Caco-2 (cell line): ENCODE results near the gene ZNF611. TPM values are rescaled to one million over a fixed set of nuclear protein-coding genes. Genes with fewer than 3 reads are reported as not detected.
"Not testable (repeated sequence)": the region's sequence is repeated elsewhere in the genome, so short reads cannot be mapped to it uniquely, and the experiment has no call there.

Experiments
- BruUV-seq: library from RNA; stranded (reverse); fragments of 400-500 nt; replicated peaks from 2 replicates; lab custom pipeline; 2021; lab: Mats Ljungman, UMichigan
- CTCF ChIA-PET: fragments of 300-600 bp; sonication (Branson Sonifier 250); formaldehyde crosslinking; loops from one replicate; lab custom pipeline; 2022; ENCODE audit warnings: antibody characterized with exemption; lab: Charles Lee
- POLR2A ChIA-PET: fragments of 300-600 bp; sonication (Branson Sonifier 250); formaldehyde crosslinking; loops from one replicate; lab custom pipeline; 2022; ENCODE audit warnings: antibody characterized with exemption; lab: Charles Lee
- DNase-seq, 2 experiments: peaks; one replicate each; pipeline versions ENCODE4 v3.0.0 to v3.0.0-alpha.2; 2020 to 2022
- H3K27me3 ChIP-seq: replicated peaks from 2 replicates; pipeline ENCODE4 v1.6.0; 2011; ENCODE audit warnings: low read length; ENCODE audit not compliant: control insufficient read depth, insufficient read depth
- H3K36me3 ChIP-seq: 2 replicates; pipeline ENCODE4 v1.5.1; 2011; ENCODE audit warnings: low read length; ENCODE audit not compliant: control insufficient read depth, insufficient read depth
- H3K4me1 ChIP-seq: fragments of 250-450 bp; sonication (Bioruptor Pico); 2 replicates; pipeline ENCODE4 v1.5.1; 2020; ENCODE audit warnings: mild to moderate bottlenecking
- H3K4me3 ChIP-seq: 2 replicates; pipeline ENCODE4 v1.5.1; 2011; ENCODE audit warnings: low read depth, mild to moderate bottlenecking, control low read depth, low read length
- H3K9me3 ChIP-seq: fragments of 250-450 bp; sonication (Bioruptor Pico); 2 replicates; pipeline ENCODE4 v1.5.1; 2020; ENCODE audit warnings: mild to moderate bottlenecking, moderate library complexity
- H3K27ac Mint-ChIP-seq: one replicate; pipeline ENCODE4 v1.8.0; 2022; ENCODE audit warnings: mixed read lengths; ENCODE audit not compliant: unreplicated experiment
- H3K27me3 Mint-ChIP-seq: one replicate; pipeline ENCODE4 v1.8.0; 2022; ENCODE audit warnings: mixed read lengths; ENCODE audit not compliant: insufficient read depth, unreplicated experiment
- H3K36me3 Mint-ChIP-seq: one replicate; pipeline ENCODE4 v1.8.0; 2022; ENCODE audit warnings: mild to moderate bottlenecking, mixed read lengths; ENCODE audit not compliant: insufficient read depth, unreplicated experiment
- H3K4me1 Mint-ChIP-seq: one replicate; pipeline ENCODE4 v1.8.0; 2022; ENCODE audit warnings: low read depth, mixed read lengths; ENCODE audit not compliant: unreplicated experiment
- H3K4me3 Mint-ChIP-seq: one replicate; pipeline ENCODE4 v1.8.0; 2022; ENCODE audit warnings: mild to moderate bottlenecking, moderate library complexity, mixed read lengths; ENCODE audit not compliant: unreplicated experiment
- H3K9me3 Mint-ChIP-seq: one replicate; pipeline ENCODE4 v1.8.0; 2022; ENCODE audit warnings: mixed read lengths; ENCODE audit not compliant: unreplicated experiment
- CTCF ChIP-seq, 2 experiments: fragments of 200-600 bp in 1 of 2; IDR thresholded peaks; 1 replicate in 1 of 2; 2 replicates in 1 of 2; pipeline versions ENCODE4 v1.5.1 to v1.8.0; 2011 to 2022; ENCODE audit warnings: antibody characterized with exemption in 1 of 2, control low read depth in 1 of 2, inconsistent platforms in 1 of 2, low read depth in 1 of 2, low read length in 1 of 2, mild to moderate bottlenecking in 1 of 2, moderate library complexity in 1 of 2; ENCODE audit not compliant: insufficient read depth in 1 of 2, severe bottlenecking in 1 of 2, unreplicated experiment in 1 of 2
- intact Hi-C: fragments of 100-400 bp; cut with micrococcal nuclease; formaldehyde crosslinking; loops from one replicate; pipeline ENCODE4 v1.10.0; 2022; ENCODE audit not compliant: unreplicated experiment
- total RNA-seq: library from RNA; stranded (reverse); gene quantifications from 2 replicates; pipeline ENCODE4 v1.2.3, GENCODE V29; 2022

The ZNF611 gene
- total RNA-seq, 1 experiment from 2014 or later = 27.5 TPM

DNA sequence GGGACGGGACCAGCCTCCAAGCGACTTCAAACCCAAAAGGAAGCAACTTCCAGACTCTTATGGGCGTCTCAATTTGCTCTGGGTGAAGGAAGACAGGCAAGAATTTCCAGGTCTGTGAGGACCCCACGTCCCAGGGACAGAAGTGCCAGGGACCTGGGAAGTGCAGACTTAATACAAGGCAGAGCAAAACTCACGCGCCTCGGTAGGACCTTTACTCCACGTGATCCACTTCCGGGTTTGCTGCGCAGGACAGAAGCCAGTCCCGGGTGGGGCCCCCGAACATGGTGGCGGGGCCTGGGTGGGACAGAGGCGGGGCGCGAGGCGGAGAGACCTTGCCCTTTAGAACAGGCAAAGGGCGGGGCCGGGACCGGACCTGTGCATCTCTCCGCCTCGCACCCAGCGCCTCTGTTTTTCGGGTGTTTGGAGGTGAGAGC lies 9.3 kb downstream of the ZNF611 start:
- Histone ChIP-seq H3K9me3 (peaks cover 24% of the 10 kb centered on the region), H3K4me1 (peaks cover 36% of the 10 kb centered on the region), H3K36me3 (peaks cover 5% of the 10 kb centered on the region; the same call in 1 of the 2 replicates), H3K27me3 (no peaks in the 10 kb centered on the region), H3K4me3 (no peak overlapping the region)
- H3K36me3 Mint-ChIP-seq = peaks cover 84% of the 10 kb centered on the region
- no peaks in the 10 kb centered on the region for H3K27me3 Mint-ChIP-seq
- TF ChIP-seq CTCF (IDR thresholded peaks at IDR 0.05; ENCODE audit: insufficient read depth in 1 of 2, low read depth in 1 of 2, low read length in 1 of 2, severe bottlenecking in 1 of 2, unreplicated experiment in 1 of 2) = no peak
- POLR2A ChIA-PET = no interaction called here
- no TSS peak for BruUV-seq
- H3K27ac Mint-ChIP-seq = peak overlapping the region; percentile 80
- peaks cover 26% of the 10 kb centered on the region for H3K4me1 Mint-ChIP-seq
- DNase-seq = no peak
- H3K4me3 Mint-ChIP-seq = no peak overlapping the region
- CTCF ChIA-PET = no interaction called here
- peaks cover 17% of the 10 kb centered on the region for H3K9me3 Mint-ChIP-seq
- intact Hi-C loops = no loop called here

DNA sequence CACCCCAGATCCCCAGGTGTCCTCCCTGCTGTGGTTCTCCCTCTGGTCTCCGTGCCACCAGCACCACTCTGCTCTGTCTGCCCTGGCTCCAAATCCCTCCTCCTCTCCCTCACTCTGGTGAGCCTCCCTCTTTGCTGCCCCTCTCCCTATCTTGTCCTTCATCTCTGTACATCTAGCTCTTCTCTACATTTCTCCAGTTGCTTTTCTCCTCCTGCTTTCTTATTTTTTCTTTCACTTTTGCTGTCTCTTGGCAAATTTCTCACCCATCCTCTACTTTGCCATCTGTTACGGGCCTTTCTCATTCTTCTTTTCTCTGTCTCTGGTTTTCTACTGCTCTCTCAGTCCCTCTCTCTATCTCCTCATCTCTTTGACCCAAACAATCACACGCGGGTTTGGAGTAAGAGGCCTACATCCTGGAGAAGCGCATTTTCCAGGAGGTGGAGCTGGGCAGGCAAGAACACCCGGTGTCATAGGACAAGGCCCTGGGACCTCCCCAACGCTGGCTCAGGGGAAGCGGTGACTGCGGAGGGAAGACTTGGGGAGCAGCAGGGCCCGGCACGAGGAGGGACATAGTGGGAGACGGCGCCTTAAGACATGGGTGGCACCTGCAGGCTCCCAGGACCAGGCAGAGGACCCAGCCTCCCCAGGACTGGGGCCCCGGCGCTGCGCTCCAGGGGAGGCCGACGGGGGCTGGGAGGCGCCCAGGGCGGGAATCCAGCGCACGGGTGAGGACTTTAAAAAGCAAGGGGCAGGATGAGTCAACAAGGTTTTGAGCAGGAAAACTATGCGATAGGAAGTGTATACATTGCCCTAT lies 9.9 kb downstream of the ZNF611 start:
- no peak for TF ChIP-seq CTCF (IDR thresholded peaks at IDR 0.05; ENCODE audit: insufficient read depth in 1 of 2, low read depth in 1 of 2, low read length in 1 of 2, severe bottlenecking in 1 of 2, unreplicated experiment in 1 of 2)
- Histone ChIP-seq H3K4me1 (peaks cover 35% of the 10 kb centered on the region), H3K36me3 (peaks cover 5% of the 10 kb centered on the region; the same call in 1 of the 2 replicates), H3K4me3 (no peak overlapping the region), H3K27me3 (no peaks in the 10 kb centered on the region), H3K9me3 (peaks cover 24% of the 10 kb centered on the region)
- no peaks in the 10 kb centered on the region for H3K27me3 Mint-ChIP-seq
- no peak for DNase-seq
- intact Hi-C loops = loop anchor here (1.0 kb wide), 1 partner anchor 9 kb away; no protein-coding TSS in a partner anchor
- H3K4me3 Mint-ChIP-seq = peak overlapping the region; percentile 63
- CTCF ChIA-PET = no interaction called here
- H3K4me1 Mint-ChIP-seq = peaks cover 26% of the 10 kb centered on the region
- POLR2A ChIA-PET = no interaction called here
- H3K9me3 Mint-ChIP-seq = peaks cover 19% of the 10 kb centered on the region
- BruUV-seq = no TSS peak
- peaks cover 89% of the 10 kb centered on the region for H3K36me3 Mint-ChIP-seq
- peak overlapping the region; percentile 80 for H3K27ac Mint-ChIP-seq

GRCh38 chr19:52723907-52724598 lies 10.8 kb downstream of the ZNF611 start:
- Histone ChIP-seq H3K4me1 (peaks cover 33% of the 10 kb centered on the region), H3K9me3 (peaks cover 24% of the 10 kb centered on the region)
- H3K27me3 Mint-ChIP-seq, POLR2A ChIA-PET, H3K4me3 ChIP-seq, H3K36me3 ChIP-seq, H3K27me3 ChIP-seq, CTCF ChIA-PET, BruUV-seq: not testable (repeated sequence)
- Mint-ChIP-seq H3K4me3 (peak overlapping the region; percentile 63), H3K36me3 (peaks cover 92% of the 10 kb centered on the region), H3K9me3 (peaks cover 27% of the 10 kb centered on the region), H3K4me1 (peaks cover 33% of the 10 kb centered on the region), H3K27ac (peak overlapping the region; percentile 80)
- DNase-seq = peak; percentile 79 to 82
- intact Hi-C loops = loop anchor here (1.0 kb wide), 1 partner anchor 10 kb away; no protein-coding TSS in a partner anchor
